ENCODE data around the gene CZIB. TPM values are rescaled to one million over a fixed set of nuclear protein-coding genes. Genes with fewer than 3 reads are reported as not detected.

CZIB gene
- total and polyA plus RNA-seq, 4 donors = 45.6 to 126 (median 78.1) TPM

- Histone ChIP-seq H3K27me3 (ENCODE audit: control insufficient read depth in 1 of 2, insufficient read depth in 2 of 2, low read length in 1 of 2) (no peaks in the 10 kb centered on the region), H3K4me3 (ENCODE audit: low read length in 2 of 2) (no peak overlapping the region), H3K4me1 (ENCODE audit: control insufficient read depth in 1 of 2, insufficient read depth in 2 of 2, low read length in 2 of 2) (peaks cover 0 to 4% of the 10 kb centered on the region in 2 donors), H3K27ac (ENCODE audit: low read depth in 1 of 2, low read length in 2 of 2) (peak overlapping the region in 1 of 2 donors; percentile 21), H3K9me3 (ENCODE audit: control insufficient read depth, low read length) (no peaks in the 10 kb centered on the region), H3K36me3 (ENCODE audit: control insufficient read depth in 1 of 2, insufficient read depth in 2 of 2, low read length in 1 of 2) (no peaks in the 10 kb centered on the region)
- WGBS, 2 donors = 13 to 20% methylated on average over 10 of the region's 10 CpGs
- ATAC-seq (ENCODE audit: low FRiP score) (peak; percentile 55), DNase-seq (no peak)
- intact Hi-C loops (cut with DNase I) = loop anchor here in 1 of 2 donors (10.0 kb wide), 1 partner anchor 112 kb away; the partner anchor contains the start of gene PODN
Observed at GRCh38 chr1:53176452-53177208, 43.8 kb downstream of the CZIB start.

DNA sequence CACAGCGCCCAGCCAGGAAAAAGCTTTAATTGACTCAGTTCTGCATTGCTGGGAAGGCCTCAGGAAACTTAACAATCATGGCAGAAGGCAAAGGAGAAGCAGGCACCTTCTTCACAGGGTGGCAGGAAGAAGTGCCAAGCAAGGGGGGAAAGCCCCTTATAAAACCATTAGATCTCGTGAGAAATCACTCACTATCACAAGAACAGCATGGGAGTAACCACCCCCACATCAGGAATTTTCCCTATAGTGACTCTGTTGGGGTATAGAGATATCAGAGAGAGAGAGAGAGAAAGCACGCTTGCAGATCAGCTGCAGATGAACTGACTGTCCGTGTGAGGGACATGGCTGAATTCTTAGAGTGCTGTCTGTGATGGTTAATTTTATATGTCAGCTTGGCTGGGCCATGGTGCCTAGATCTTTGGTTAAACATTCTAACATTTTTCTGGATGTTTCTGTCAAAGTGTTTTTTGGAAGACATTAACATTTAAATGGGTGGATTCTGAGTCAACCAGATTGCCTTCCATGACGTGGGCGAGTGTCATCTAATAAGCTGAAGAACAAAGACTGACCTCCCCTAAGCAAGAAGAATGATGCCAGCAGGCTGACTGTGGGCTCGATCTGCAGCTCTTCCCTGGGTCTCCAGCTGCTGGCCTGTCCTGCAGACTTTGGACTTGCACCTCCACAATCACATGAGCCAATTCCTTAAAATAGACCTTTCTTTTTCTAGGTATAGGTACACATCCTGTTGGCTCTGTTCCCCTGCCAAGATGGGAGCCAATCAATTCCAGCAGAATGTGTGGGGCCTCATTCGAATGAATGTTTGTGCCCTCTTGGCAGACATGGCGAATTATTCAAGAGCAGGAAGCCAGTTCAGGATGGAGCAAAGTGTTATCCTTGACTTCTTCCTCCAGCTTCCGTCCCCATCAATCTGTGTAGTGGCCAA, 45.2 kb downstream of the CZIB start:
- H3K4me3 ChIP-seq (ENCODE audit: low read length in 2 of 2) = no peak overlapping the region
- peaks cover 0 to 4% of the 10 kb centered on the region in 2 donors for H3K4me1 ChIP-seq (ENCODE audit: control insufficient read depth in 1 of 2, insufficient read depth in 2 of 2, low read length in 2 of 2)
- DNase-seq (no peak), ATAC-seq (ENCODE audit: low FRiP score) (no peak)
- no peaks in the 10 kb centered on the region for H3K9me3 ChIP-seq (ENCODE audit: control insufficient read depth, low read length)
- WGBS, 2 donors = 72 to 75% methylated on average over 10 of the region's 10 CpGs
- intact Hi-C loops (cut with DNase I) = loop anchor here in 1 of 2 donors (10.0 kb wide), 1 partner anchor 110 kb away; the partner anchor contains the start of gene PODN
- no peaks in the 10 kb centered on the region for H3K36me3 ChIP-seq (ENCODE audit: control insufficient read depth in 1 of 2, insufficient read depth in 2 of 2, low read length in 1 of 2)
- no peak overlapping the region for H3K27ac ChIP-seq (ENCODE audit: low read depth in 1 of 2, low read length in 2 of 2)
- no peaks in the 10 kb centered on the region for H3K27me3 ChIP-seq (ENCODE audit: control insufficient read depth in 1 of 2, insufficient read depth in 2 of 2, low read length in 1 of 2)

DNA sequence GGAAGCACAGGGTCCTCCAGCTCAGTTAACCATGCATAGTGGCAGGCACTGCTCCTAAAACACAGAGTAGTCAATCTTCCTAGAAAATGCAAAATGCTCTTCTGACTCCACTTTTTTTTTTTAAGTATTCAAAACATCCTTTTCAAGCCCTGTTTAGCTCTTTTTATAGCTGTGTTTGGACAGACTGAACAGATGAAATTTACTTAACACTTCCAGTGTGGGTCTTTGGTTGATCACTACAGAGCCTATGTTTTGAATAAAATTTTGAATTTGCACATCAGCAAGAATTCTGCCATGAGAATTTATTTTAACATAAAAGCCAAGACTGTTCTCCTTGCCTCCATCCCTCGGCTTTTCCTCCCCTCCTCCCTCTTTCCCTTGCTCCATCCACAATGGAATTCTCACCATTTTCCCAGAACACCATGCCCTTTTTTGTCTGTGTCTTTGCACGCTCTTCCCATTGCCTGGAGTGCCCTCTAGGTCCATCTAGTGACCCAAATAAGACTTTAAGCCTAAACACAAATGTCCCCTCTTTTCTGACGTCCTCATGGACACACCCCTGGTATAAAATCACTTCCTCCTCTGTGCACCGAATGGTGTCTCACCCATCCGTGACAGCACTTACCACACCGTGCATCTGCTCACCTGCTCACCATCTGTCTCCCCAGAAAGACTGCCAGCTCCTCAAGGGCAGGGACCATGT, 47.9 kb downstream of the CZIB start:
- H3K27ac ChIP-seq (ENCODE audit: low read depth in 1 of 2, low read length in 2 of 2) = no peak overlapping the region
- H3K4me3 ChIP-seq (ENCODE audit: low read length in 2 of 2) = no peak overlapping the region
- intact Hi-C loops (cut with DNase I) = loop anchor here in 1 of 2 donors (10.0 kb wide), 1 partner anchor 108 kb away; the partner anchor contains the start of gene PODN
- no peak for DNase-seq
- peaks cover 0 to 4% of the 10 kb centered on the region in 2 donors for H3K4me1 ChIP-seq (ENCODE audit: control insufficient read depth in 1 of 2, insufficient read depth in 2 of 2, low read length in 2 of 2)
- no peaks in the 10 kb centered on the region for H3K27me3 ChIP-seq (ENCODE audit: control insufficient read depth in 1 of 2, insufficient read depth in 2 of 2, low read length in 1 of 2)
- no peaks in the 10 kb centered on the region for H3K36me3 ChIP-seq (ENCODE audit: control insufficient read depth in 1 of 2, insufficient read depth in 2 of 2, low read length in 1 of 2)
- ATAC-seq (ENCODE audit: low FRiP score) = peak; percentile 42
- WGBS, 2 donors = 25% methylated on average over 6 of the region's 6 CpGs
- no peaks in the 10 kb centered on the region for H3K9me3 ChIP-seq (ENCODE audit: control insufficient read depth, low read length)

DNA sequence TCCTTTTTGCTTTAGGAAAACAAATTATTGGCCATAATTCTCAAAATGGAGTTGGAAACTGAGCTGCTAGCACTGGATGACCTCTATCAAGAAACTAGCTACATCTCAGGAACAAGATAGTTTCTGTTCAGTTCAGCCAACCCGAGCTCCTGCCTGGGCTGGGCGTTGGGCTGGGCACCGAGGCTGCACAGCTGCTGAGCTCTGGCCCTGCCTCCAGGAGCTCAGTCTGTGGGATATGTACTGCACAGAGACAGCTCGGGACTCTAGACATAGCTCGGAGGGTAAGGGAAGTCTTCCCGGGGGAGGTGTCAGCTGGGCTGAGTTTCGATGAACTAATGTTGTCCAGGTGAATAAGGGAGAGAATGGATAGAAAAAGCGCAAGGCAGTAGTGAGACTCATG, 53.5 kb downstream of the CZIB start:
- DNase-seq = no peak
- 62 to 64% methylated on average over 8 of the region's 8 CpGs for WGBS, 2 donors
- Histone ChIP-seq H3K4me1 (ENCODE audit: control insufficient read depth in 1 of 2, insufficient read depth in 2 of 2, low read length in 2 of 2) (no peaks in the 10 kb centered on the region), H3K4me3 (ENCODE audit: low read length in 2 of 2) (no peak overlapping the region), H3K27ac (ENCODE audit: low read depth in 1 of 2, low read length in 2 of 2) (no peak overlapping the region), H3K27me3 (ENCODE audit: control insufficient read depth in 1 of 2, insufficient read depth in 2 of 2, low read length in 1 of 2) (no peaks in the 10 kb centered on the region), H3K36me3 (ENCODE audit: control insufficient read depth in 1 of 2, insufficient read depth in 2 of 2, low read length in 1 of 2) (no peaks in the 10 kb centered on the region), H3K9me3 (ENCODE audit: control insufficient read depth, low read length) (no peaks in the 10 kb centered on the region)
- intact Hi-C loops (cut with DNase I) = no loop called here
- ATAC-seq (ENCODE audit: low FRiP score) = peak; percentile 56

GRCh38 chr1:53166366-53166765, 54.1 kb downstream of the CZIB start:
- no peak for ATAC-seq (ENCODE audit: low FRiP score)
- H3K27ac ChIP-seq (ENCODE audit: low read depth in 1 of 2, low read length in 2 of 2) = no peak overlapping the region
- WGBS, 2 donors = 79% methylated on average over 6 of the region's 6 CpGs

DNA sequence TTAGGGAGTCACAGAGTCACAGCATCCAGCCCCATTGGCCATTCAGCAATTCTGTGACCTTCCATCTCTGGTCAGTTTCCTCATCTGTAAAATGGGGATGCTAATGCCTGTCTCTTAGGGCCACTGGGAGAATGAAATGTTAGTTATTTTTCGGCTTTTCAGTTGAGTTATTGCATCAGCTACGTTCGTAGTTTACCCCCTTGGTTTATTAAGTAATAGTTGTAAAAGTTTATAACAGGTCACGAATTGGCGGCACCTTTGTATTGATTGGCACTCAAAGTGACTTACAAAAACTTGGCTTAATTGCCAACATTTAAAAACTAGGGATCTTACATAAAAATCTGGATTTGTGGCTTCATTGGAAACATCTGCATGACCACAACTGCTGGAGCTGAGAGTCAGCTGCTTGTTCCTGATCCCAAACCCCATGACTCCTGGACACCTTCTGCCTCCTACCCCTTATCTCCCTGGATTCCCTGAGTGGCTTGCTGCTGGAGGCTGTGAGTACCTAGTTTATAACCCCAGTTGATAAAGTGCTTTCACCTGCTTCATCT, 54.9 kb downstream of the CZIB start:
- Histone ChIP-seq H3K36me3 (ENCODE audit: control insufficient read depth in 1 of 2, insufficient read depth in 2 of 2, low read length in 1 of 2) (no peaks in the 10 kb centered on the region), H3K9me3 (ENCODE audit: control insufficient read depth, low read length) (no peaks in the 10 kb centered on the region), H3K4me3 (ENCODE audit: low read length in 2 of 2) (no peak overlapping the region), H3K4me1 (ENCODE audit: control insufficient read depth in 1 of 2, insufficient read depth in 2 of 2, low read length in 2 of 2) (no peaks in the 10 kb centered on the region), H3K27me3 (ENCODE audit: control insufficient read depth in 1 of 2, insufficient read depth in 2 of 2, low read length in 1 of 2) (no peaks in the 10 kb centered on the region), H3K27ac (ENCODE audit: low read depth in 1 of 2, low read length in 2 of 2) (no peak overlapping the region)
- 12 to 33% methylated on average over 5 of the region's 5 CpGs for WGBS, 2 donors
- intact Hi-C loops (cut with DNase I) = no loop called here
- ATAC-seq (ENCODE audit: low FRiP score) (peak; percentile 82), DNase-seq (no peak)

More at GRCh38 chr1:53166366-53166765, 54.1 kb downstream of the CZIB start:
- H3K9me3 ChIP-seq (ENCODE audit: control insufficient read depth, low read length) = no peaks in the 10 kb centered on the region
- H3K4me1 ChIP-seq (ENCODE audit: control insufficient read depth in 1 of 2, insufficient read depth in 2 of 2, low read length in 2 of 2) = no peaks in the 10 kb centered on the region
- intact Hi-C loops (cut with DNase I) = no loop called here
- no peaks in the 10 kb centered on the region for H3K27me3 ChIP-seq (ENCODE audit: control insufficient read depth in 1 of 2, insufficient read depth in 2 of 2, low read length in 1 of 2)
- no peak for DNase-seq
- H3K4me3 ChIP-seq (ENCODE audit: low read length in 2 of 2) = no peak overlapping the region
- no peaks in the 10 kb centered on the region for H3K36me3 ChIP-seq (ENCODE audit: control insufficient read depth in 1 of 2, insufficient read depth in 2 of 2, low read length in 1 of 2)

Measured in aorta (tissue), 5 donors.